ENCODE data around the gene PICALM. TPM values are rescaled to one million over a fixed set of nuclear protein-coding genes. Genes with fewer than 3 reads are reported as not detected.

PICALM gene
- polyA plus RNA-seq, 1 donor, result 334 TPM

- no peak for DNase-seq
Observed at GRCh38 chr11:86052693-86053641, 15.9 kb downstream of the PICALM start.

DNA sequence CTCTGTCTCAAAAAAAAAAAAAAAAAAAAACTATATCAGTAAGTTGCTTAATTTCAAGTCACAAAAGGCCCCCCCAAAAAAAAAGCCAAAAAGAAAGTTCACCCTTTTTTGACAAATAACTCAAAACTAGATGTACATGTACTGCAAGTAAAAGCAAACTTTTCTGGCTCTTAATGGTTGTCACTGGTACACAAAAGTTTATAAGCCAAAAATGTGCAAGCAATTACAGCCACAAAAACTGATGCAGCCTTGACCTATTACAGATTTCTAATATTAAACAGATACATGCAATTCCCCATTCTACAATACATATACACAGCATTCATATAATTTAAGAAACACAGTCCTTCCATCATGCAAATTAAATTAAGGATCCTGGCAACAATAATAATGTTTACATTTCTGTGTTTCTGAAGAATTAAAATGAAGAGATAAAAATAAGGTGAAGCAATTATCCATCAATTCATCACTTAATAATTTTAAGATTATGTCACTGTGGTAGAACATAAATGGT is 18.6 kb downstream of the PICALM start:
- no peak for DNase-seq

GRCh38 chr11:86047275-86047991 is 21.5 kb downstream of the PICALM start:
- DNase-seq, result no peak

DNA sequence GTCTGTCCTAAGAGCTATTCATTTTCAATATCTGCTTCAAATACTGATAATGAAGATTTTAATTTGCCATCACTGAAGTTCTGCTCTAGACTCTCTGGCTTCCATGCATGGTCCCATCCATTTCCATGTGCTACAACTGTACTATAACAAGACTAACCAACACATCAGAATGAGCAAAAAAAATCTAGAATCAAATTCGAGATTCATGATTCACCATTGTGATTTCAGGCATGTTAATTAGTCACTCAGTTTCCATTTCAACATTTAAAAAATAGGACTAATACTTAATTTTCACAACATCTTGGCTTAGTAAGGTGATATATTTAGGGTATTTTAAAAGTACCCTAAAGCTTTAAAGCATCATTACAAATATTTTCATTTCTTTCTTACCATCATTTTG is 22.8 kb downstream of the PICALM start:
- DNase-seq, result no peak

GRCh38 chr11:86043765-86044503 is 24.9 kb downstream of the PICALM start:
- no peak for DNase-seq

GRCh38 chr11:86041975-86042378 is 26.9 kb downstream of the PICALM start:
- peak; percentile 93 for DNase-seq

- DNase-seq, result no peak
Observed at GRCh38 chr11:86040919-86041850, 27.7 kb downstream of the PICALM start.

DNA sequence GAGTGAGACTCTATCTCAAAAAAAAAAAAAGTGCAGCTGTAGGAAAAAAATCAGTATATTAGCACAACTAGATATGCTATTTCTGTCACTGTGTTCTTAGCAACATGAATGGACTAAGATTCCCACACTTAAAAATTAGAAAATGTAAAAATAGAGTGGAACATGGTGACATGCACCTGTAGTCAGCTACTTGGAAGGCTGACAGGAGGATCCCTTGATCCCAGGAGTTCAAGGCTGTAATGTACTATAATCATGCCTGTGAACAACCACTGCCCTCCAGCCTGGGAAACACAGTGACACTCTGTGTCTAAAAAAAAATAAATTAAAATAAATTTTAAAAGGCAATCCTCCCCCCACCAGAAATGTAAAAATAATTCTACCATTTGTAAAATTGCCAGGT is 29.8 kb downstream of the PICALM start:
- DNase-seq, result no peak

DNA sequence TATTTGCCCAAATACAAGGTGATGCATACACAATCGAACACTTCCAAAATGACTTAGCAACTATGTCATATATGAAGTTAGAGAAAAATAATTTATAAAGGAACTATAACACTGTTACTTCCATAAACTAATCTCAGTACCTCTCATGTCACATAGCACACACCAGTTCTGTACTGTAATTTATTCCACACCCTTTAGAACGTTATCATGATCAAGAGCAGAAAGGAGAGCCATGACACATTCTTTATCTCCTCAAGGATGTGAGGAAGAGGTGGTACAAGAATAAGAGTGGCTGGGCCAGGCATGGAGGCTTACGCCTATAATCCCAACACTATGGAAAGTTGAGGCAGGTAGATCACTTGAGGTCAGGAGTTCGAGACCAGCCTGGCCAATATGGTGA is 31.1 kb downstream of the PICALM start:
- DNase-seq, result no peak

GRCh38 chr11:86035920-86036319 is 33.0 kb downstream of the PICALM start:
- no peak for DNase-seq

DNA sequence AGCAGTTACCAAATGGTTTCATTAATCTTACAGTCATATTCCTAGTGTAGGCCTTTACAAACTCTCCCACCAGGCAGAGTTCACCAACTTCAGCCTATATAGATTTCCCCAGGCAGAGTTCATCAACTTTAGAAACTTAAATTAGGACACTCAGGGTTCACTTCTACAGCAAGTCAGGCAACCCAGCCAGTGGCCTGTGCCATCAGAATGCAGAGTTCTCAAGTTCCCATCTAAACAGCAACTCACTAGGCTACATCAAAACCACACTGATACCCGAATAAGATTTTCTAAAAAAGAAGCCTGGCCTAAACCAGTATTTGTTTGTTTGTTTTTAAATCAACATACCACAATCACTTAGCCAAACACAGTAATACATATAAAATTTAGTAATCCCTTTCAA is 33.7 kb downstream of the PICALM start:
- DNase-seq, result peak; percentile 26

DNA sequence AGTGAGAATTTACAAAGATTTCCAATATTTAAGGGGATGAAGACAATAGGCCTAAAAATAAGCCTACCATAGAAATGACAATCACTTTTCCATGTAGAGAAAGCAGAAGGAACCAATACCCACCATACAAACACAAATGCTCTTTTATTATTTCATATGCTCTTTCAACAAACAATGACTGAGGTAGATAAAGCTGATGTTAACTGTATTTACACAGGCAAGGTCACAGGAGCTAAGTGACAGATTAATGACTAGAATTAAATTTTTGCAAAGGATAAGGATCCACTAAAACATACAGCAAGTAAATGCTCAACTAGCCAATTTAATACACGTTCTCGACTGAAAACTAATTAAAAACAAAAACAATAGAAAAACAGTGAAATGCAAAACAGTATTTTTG is 34.2 kb downstream of the PICALM start:
- DNase-seq, result no peak

DNA sequence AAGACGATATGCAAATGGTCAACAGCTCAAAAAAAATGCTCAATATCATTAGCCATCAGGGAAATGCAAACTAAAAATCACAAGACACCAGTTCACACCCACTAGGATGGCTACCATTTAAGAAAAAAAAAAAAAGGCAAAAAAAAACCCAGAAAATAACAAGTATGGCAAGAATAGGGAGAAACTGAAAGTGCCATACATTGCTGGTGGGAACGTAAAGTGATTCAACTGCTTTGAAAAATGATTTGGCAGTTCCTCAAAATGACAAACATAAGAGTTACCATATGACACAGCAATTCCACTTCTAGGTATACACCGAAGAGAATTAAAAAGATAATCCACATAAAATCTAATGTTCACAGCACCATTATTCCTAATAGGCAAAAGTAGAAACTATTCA is 47.5 kb downstream of the PICALM start:
- no peak for DNase-seq

DNA sequence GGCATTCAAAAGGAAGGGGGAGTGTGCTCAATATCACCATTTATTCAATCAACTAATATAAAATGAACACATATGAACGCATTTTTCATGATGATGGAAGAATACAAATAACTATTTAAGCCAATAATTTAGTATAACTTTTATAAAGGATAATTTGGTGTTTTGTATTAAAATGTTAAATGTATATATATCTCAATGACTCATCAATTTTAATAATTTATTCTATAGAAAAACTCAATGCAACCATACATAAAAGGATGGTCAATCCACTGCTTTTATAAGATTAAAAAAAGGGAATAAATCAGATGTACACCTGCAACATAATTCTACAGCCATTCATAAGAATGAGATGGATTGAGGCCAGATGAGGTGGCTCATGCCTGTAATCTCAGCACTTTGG is 50.6 kb downstream of the PICALM start:
- no peak for DNase-seq

- no peak for DNase-seq
Observed at GRCh38 chr11:86016451-86016850, 52.4 kb downstream of the PICALM start.

DNA sequence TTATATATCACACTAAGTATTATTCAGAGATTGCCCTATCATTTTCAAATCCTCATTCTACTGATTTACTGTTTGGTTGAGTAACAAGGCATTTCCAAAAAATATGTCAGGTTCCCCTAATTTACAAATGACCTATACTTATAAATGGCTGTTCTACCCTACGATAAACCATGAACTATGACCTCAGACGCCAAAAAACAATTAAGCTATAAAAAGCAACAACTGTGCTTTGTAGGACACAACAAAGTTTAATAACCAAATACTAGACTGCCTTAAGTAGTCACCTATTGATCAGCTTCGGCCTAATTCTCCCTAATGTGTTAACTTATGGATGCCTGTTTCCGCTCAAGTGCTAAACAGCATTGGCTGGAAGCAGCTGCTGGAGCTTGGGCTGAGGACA is 53.2 kb downstream of the PICALM start:
- no peak for DNase-seq

- no peak for DNase-seq
Observed at GRCh38 chr11:86014221-86014620, 54.7 kb downstream of the PICALM start.

DNA sequence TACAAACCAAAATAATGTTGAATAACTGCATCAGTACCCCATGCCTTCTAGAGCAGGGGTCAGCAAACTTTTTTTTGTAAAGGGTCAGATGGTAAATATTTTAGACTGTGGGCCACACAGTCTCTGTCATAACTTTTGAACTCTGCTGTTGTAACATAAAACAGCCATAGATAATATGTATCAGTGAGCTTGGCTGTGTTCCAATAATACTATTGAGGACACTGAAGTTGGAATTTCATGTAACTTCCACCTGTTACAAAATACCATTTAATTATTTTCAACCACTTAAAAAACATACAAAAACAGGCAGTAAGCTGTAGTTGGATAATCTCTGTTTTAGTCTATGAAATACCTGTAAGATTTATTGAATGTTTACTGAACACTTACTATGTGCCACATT is 55.2 kb downstream of the PICALM start:
- no peak for DNase-seq

DNA sequence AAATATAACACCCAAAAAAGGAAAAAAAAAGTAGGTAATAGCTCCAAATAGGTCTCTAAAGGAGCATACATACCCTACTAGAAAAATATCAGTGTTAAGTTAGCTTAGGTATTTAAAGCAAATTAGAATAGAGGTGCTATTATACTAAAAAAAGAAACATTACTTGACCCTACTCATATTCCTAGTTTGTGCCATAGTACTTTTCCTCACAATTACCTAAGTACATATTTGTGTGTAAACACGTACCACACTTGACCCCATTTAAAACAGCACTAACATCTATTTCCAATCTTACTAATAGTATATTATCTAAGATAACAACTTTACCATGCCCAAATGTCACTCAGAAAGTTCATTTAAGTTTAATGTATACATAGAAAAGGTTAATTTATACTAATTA is 57.7 kb downstream of the PICALM start:
- no peak for DNase-seq

GRCh38 chr11:86003654-86004053 is 65.2 kb downstream of the PICALM start:
- DNase-seq, result no peak

DNA sequence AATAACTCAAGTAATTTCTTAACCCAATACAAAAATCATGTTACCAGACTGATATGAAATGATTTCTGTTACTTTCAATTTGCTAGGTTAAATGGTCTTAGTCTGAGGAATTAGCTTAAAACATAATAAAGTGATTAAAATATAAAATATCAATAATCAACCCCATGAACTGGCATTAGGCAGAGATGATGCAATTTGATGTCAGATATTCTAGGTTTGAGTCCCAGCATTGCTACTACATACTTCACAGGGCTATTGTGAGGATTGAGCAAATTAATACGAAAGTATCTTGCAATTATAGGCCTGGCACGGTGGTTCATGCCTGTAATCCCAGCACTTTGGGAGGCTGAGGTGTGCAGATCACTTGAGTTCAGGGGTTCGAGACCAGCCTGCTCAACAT is 66.5 kb downstream of the PICALM start:
- DNase-seq, result no peak
